22Rv1 (cell line): ENCODE data around the gene AGR2.

Experiments used
- ZFX ChIP-seq: fragments of 450-650 bp; IDR thresholded peaks from 2 replicates; pipeline ENCODE4 v1.6.1; 2017; ENCODE audit warnings: antibody characterized with exemption, borderline replicate concordance
- TF ChIP-seq, protein P1 (sequence below): fragments of 450-650 bp; IDR thresholded peaks from 2 replicates; pipeline ENCODE4 v1.5.1; 2017; ENCODE audit warnings: mild to moderate bottlenecking

DNA sequence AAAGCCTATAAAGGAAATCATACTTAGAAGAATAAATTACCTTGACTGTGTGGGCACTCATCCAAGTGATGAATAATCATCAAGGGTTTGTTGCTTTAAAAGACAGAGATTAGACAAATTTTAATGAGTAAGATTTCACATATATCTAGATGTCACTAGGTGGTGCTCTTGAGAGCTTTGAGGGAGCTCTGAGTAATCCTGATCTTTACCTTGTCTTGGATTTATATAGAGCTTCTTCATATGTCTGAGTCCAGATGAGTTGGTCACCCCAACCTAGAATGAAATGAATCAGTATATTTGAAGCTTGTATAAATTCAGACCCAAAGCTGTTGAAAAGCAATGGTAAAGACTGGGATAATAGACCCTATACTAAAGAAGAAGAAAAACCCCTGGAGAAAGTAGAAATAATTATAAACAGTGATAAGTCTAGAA is 3.7 kb downstream of the AGR2 start:
- TF ChIP-seq, protein P1, sequence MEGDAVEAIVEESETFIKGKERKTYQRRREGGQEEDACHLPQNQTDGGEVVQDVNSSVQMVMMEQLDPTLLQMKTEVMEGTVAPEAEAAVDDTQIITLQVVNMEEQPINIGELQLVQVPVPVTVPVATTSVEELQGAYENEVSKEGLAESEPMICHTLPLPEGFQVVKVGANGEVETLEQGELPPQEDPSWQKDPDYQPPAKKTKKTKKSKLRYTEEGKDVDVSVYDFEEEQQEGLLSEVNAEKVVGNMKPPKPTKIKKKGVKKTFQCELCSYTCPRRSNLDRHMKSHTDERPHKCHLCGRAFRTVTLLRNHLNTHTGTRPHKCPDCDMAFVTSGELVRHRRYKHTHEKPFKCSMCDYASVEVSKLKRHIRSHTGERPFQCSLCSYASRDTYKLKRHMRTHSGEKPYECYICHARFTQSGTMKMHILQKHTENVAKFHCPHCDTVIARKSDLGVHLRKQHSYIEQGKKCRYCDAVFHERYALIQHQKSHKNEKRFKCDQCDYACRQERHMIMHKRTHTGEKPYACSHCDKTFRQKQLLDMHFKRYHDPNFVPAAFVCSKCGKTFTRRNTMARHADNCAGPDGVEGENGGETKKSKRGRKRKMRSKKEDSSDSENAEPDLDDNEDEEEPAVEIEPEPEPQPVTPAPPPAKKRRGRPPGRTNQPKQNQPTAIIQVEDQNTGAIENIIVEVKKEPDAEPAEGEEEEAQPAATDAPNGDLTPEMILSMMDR, result peak; percentile 92
- TF ChIP-seq ZFX, result no peak
